HTERT RPE-1 (cell line): Measurements from ENCODE around the gene DSC1.

Experiments
- in situ Hi-C: fragments of 300-500 bp; cut with MboI; formaldehyde crosslinking; loops from 4 replicates; pipeline ENCODE4 v1.14.3; 2020; ENCODE audit warnings: low sequenced_read_pairs

The DSC1 gene

GRCh38 chr18:31104444-31104843 is 58.2 kb downstream of the DSC1 start:
- in situ Hi-C loops = no loop called here

GRCh38 chr18:31103423-31103822 is 59.2 kb downstream of the DSC1 start:
- in situ Hi-C loops = no loop called here

GRCh38 chr18:31102941-31103340 is 59.7 kb downstream of the DSC1 start:
- in situ Hi-C loops = no loop called here

GRCh38 chr18:31102025-31102684 is 60.5 kb downstream of the DSC1 start, which contains the start of gene DSC2:
TSS of gene DSC2 (minus strand) at chr18:31102421. CDS start at chr18:31101971, 450 bp downstream.
- in situ Hi-C loops = no loop called here

- in situ Hi-C loops = no loop called here
These were observed 61.3 kb downstream of the DSC1 start for GRCh38 chr18:31101183-31102024.

- in situ Hi-C loops = no loop called here
These were observed 62.0 kb downstream of the DSC1 start for GRCh38 chr18:31100436-31101182.

- in situ Hi-C loops = no loop called here
These were observed 63.0 kb downstream of the DSC1 start for GRCh38 chr18:31099450-31100230.

- in situ Hi-C loops = no loop called here
These were observed 63.8 kb downstream of the DSC1 start for GRCh38 chr18:31098878-31099277.

GRCh38 chr18:31097666-31098065 is 65.0 kb downstream of the DSC1 start:
- in situ Hi-C loops = no loop called here

GRCh38 chr18:31093880-31094279 is 68.8 kb downstream of the DSC1 start:
- in situ Hi-C loops = no loop called here

- in situ Hi-C loops = no loop called here
These were observed 69.4 kb downstream of the DSC1 start for GRCh38 chr18:31093294-31093693.

GRCh38 chr18:31091350-31091749 is 71.3 kb downstream of the DSC1 start:
- in situ Hi-C loops = no loop called here

- in situ Hi-C loops = no loop called here
These were observed 74.1 kb downstream of the DSC1 start for GRCh38 chr18:31088532-31088931.

GRCh38 chr18:31079973-31080372 is 82.7 kb downstream of the DSC1 start:
- in situ Hi-C loops = no loop called here
